ENCODE data around the gene PHACTR3.

- no peak for TF ChIP-seq CTCF (conservative IDR thresholded peaks at IDR 0.05 in 1 of 2, IDR thresholded peaks at IDR 0.05 in 1 of 2; ENCODE audit: low read depth in 1 of 2, low read length in 2 of 2)
- no peak for TF ChIP-seq EZH2 (IDR thresholded peaks at IDR 0.05; ENCODE audit: low read length, missing control alignments)
Observed at GRCh38 chr20:59819496-59820203, 215.3 kb downstream of the PHACTR3 start.
